HepG2 (cell line): Measurements from ENCODE around the gene LGI4. TPM values are rescaled to one million over a fixed set of nuclear protein-coding genes. Genes with fewer than 3 reads are reported as not detected.
A peak's percentile ranks its signal among the peaks of the same experiment; 100 is the strongest.

Experiments used
- BHLHE40 ChIP-seq: IDR thresholded peaks from 2 replicates; pipeline ENCODE4 v1.6.1; 2011; ENCODE audit warnings: low read length, improper control_type of control experiment
- ETS1 ChIP-seq: sonication (generic); formaldehyde crosslinking; IDR thresholded peaks from 2 replicates; pipeline ENCODE4 v1.4.0; 2020; ENCODE audit warnings: missing genetic modification reagents
- KLF12 ChIP-seq: sonication (generic); formaldehyde crosslinking; IDR thresholded peaks from 2 replicates; pipeline ENCODE4 v1.4.0; 2020; ENCODE audit warnings: missing genetic modification reagents, borderline replicate concordance
- PAXIP1 ChIP-seq: sonication (generic); formaldehyde crosslinking; conservative IDR thresholded peaks from 2 replicates; pipeline ENCODE4 v1.4.0; 2020; ENCODE audit warnings: mild to moderate bottlenecking, missing genetic modification reagents, moderate library complexity
- PBX2 ChIP-seq: IDR thresholded peaks from 2 replicates; pipeline ENCODE4 v1.6.1; 2016; ENCODE audit warnings: control low read depth
- POGK ChIP-seq: sonication (generic); formaldehyde crosslinking; conservative IDR thresholded peaks from 2 replicates; pipeline ENCODE4 v1.8.0; 2022; ENCODE audit warnings: mild to moderate bottlenecking, moderate library complexity, missing genetic modification reagents
- RBM39 ChIP-seq: fragments of 200-400 bp; formaldehyde crosslinking; IDR thresholded peaks from one replicate; pipeline ENCODE4 v1.6.1; 2018; ENCODE audit warnings: antibody characterized with exemption, mild to moderate bottlenecking, low read depth, low read length; ENCODE audit not compliant: poor library complexity, severe bottlenecking
- ZNF101 ChIP-seq: sonication (generic); formaldehyde crosslinking; IDR thresholded peaks from 2 replicates; pipeline ENCODE4 v1.4.0; 2020; ENCODE audit warnings: mild to moderate bottlenecking, low read depth, missing genetic modification reagents, borderline replicate concordance
- ZNF274 ChIP-seq: sonication (generic); formaldehyde crosslinking; IDR thresholded peaks from 2 replicates; pipeline ENCODE4 v1.5.1; 2020; ENCODE audit warnings: mild to moderate bottlenecking, missing genetic modification reagents
- ZNF501 ChIP-seq: sonication (generic); formaldehyde crosslinking; IDR thresholded peaks from 2 replicates; pipeline ENCODE4 v1.5.1; 2020; ENCODE audit warnings: mild to moderate bottlenecking, moderate library complexity, missing genetic modification reagents
- ZNF512B ChIP-seq: sonication (generic); formaldehyde crosslinking; IDR thresholded peaks from 2 replicates; pipeline ENCODE4 v1.5.1; 2020; ENCODE audit warnings: missing genetic modification reagents, mild to moderate bottlenecking, borderline replicate concordance
- ZNF543 ChIP-seq: sonication (generic); formaldehyde crosslinking; IDR thresholded peaks from 2 replicates; pipeline ENCODE4 v1.4.0; 2020; ENCODE audit warnings: mild to moderate bottlenecking, missing genetic modification reagents
- ZNF550 ChIP-seq: sonication (generic); formaldehyde crosslinking; IDR thresholded peaks from 2 replicates; pipeline ENCODE4 v1.4.0; 2020; ENCODE audit warnings: mild to moderate bottlenecking, missing genetic modification reagents, borderline replicate concordance
- ZNF589 ChIP-seq: sonication (generic); formaldehyde crosslinking; conservative IDR thresholded peaks from 2 replicates; pipeline ENCODE4 v1.8.0; 2022; ENCODE audit warnings: mild to moderate bottlenecking, moderate library complexity, missing genetic modification reagents
- ZNF703 ChIP-seq: sonication (generic); formaldehyde crosslinking; IDR thresholded peaks from 2 replicates; pipeline ENCODE4 v1.5.1; 2020; ENCODE audit warnings: missing genetic modification reagents, mild to moderate bottlenecking, moderate library complexity, borderline replicate concordance
- ZNF75D ChIP-seq: sonication (generic); formaldehyde crosslinking; IDR thresholded peaks from 2 replicates; pipeline ENCODE4 v1.8.1; 2023; ENCODE audit warnings: missing genetic modification reagents, mild to moderate bottlenecking, borderline replicate concordance
- ZNF788 ChIP-seq: sonication (generic); formaldehyde crosslinking; IDR thresholded peaks from 2 replicates; pipeline ENCODE4 v1.5.0; 2020; ENCODE audit warnings: mild to moderate bottlenecking, missing genetic modification reagents, borderline replicate concordance
- ZNF792 ChIP-seq: IDR thresholded peaks from 2 replicates; pipeline ENCODE4 v1.6.1; 2016
- ZSCAN30 ChIP-seq: sonication (generic); formaldehyde crosslinking; IDR thresholded peaks from 2 replicates; pipeline ENCODE4 v1.5.0; 2020; ENCODE audit warnings: mild to moderate bottlenecking, missing genetic modification reagents
- polyA plus RNA-seq, 8 experiments: library from polyadenylated mRNA; depleted of rRNA in 3 of 8; stranded (reverse) in 7 of 8; unstranded in 1 of 8; fragments of >200 nt; fragmentation: Illumina TruSeq in 4 of 8; extraction: Trizol in 4 of 8; gene quantifications; 2 replicates each; pipeline versions ENCODE4 v1.2.1 to v1.2.3, GENCODE V29; 2011 to 2016; ENCODE audit warnings: low read depth in 4 of 8, missing spikeins in 1 of 8, mixed read lengths in 1 of 8; ENCODE audit not compliant: insufficient read depth in 1 of 8
- total RNA-seq, 5 experiments: library from RNA; depleted of rRNA; stranded (reverse); fragments of >200 nt; fragmentation: Illumina TruSeq; extraction: Trizol; gene quantifications; 2 replicates each; pipeline ENCODE4 v1.2.3, GENCODE V29; 2016; ENCODE audit warnings: low read depth in 1 of 5

The LGI4 gene
- total and polyA plus RNA-seq, 2 of the 13 experiments (the other 11 are each of a cell fraction or from before 2014, with no cell fraction given) = 2.8 TPM; not detected in 1

GRCh38 chr19:35136977-35137702 lies 2.3 kb upstream of the LGI4 start (continued):
- TF ChIP-seq PAXIP1 (CRISPR knock-in tag) (peak; percentile 83), KLF12 (no peak), ZNF788 (CRISPR knock-in tag) (no peak), ZNF101 (CRISPR knock-in tag) (no peak), ZNF543 (CRISPR knock-in tag) (no peak), BHLHE40 (peak; percentile 79), ZNF512B (CRISPR knock-in tag) (no peak), ZNF703 (CRISPR knock-in tag) (no peak), ZSCAN30 (CRISPR knock-in tag) (no peak), ZNF550 (no peak), ZNF792 (CRISPR knock-in tag) (no peak), ZNF501 (peak; percentile 33; the same call in 1 of the 2 replicates), ZNF75D (CRISPR knock-in tag) (no peak), ZNF589 (CRISPR knock-in tag) (no peak), POGK (no peak), RBM39 (no peak), ZNF274 (no peak), PBX2 (CRISPR knock-in tag) (no peak), ETS1 (CRISPR knock-in tag) (no peak)
